ENCODE results near the gene SEMA3F.
A peak's percentile ranks its signal among the peaks of the same experiment; 100 is the strongest.
"Not testable (repeated sequence)": the region's sequence is repeated elsewhere in the genome, so short reads cannot be mapped to it uniquely, and the experiment has no call there.

Gene SEMA3F

GRCh38 chr3:50222169-50222528, 67.0 kb downstream of the SEMA3F start:
- FAIRE-seq, result no peak

GRCh38 chr3:50224639-50225038, 69.5 kb downstream of the SEMA3F start:
- no peak for DNase-seq (ENCODE audit: extremely low spot score, insufficient read length, low read depth)
- no peak for FAIRE-seq

More at GRCh38 chr3:50222169-50222528, 67.0 kb downstream of the SEMA3F start:
- no peak for DNase-seq (ENCODE audit: extremely low spot score, insufficient read length, low read depth)

- DNase-seq (ENCODE audit: extremely low spot score, insufficient read length, low read depth), result no peak
- peak; percentile 47 for FAIRE-seq
These were observed 71.8 kb downstream of the SEMA3F start for GRCh38 chr3:50226888-50227389.

- peak; percentile 83 for FAIRE-seq
- peak; percentile 90 for DNase-seq (ENCODE audit: extremely low spot score, insufficient read length, low read depth)
These were observed 72.5 kb downstream of the SEMA3F start for GRCh38 chr3:50227390-50228183.

GRCh38 chr3:50228184-50228763, 73.2 kb downstream of the SEMA3F start:
- FAIRE-seq; DNase-seq (ENCODE audit: extremely low spot score, insufficient read length, low read depth): not testable (repeated sequence)

- DNase-seq (ENCODE audit: extremely low spot score, insufficient read length, low read depth), result no peak
- no peak for FAIRE-seq
These were observed 74.4 kb downstream of the SEMA3F start for GRCh38 chr3:50229490-50229889.

GRCh38 chr3:50230104-50230793, 75.1 kb downstream of the SEMA3F start:
- DNase-seq (ENCODE audit: extremely low spot score, insufficient read length, low read depth), result no peak
- FAIRE-seq, result no peak

- no peak for DNase-seq (ENCODE audit: extremely low spot score, insufficient read length, low read depth)
- FAIRE-seq, result no peak
These were observed 75.6 kb downstream of the SEMA3F start for GRCh38 chr3:50230794-50231125.

- DNase-seq (ENCODE audit: extremely low spot score, insufficient read length, low read depth) (no peak), FAIRE-seq (no peak)
These were observed 76.5 kb downstream of the SEMA3F start for GRCh38 chr3:50231581-50231980.

- no peak for FAIRE-seq
- DNase-seq (ENCODE audit: extremely low spot score, insufficient read length, low read depth), result no peak
These were observed 77.2 kb downstream of the SEMA3F start for GRCh38 chr3:50232303-50232702.

- FAIRE-seq (no peak), DNase-seq (ENCODE audit: extremely low spot score, insufficient read length, low read depth) (no peak)
These were observed 78.1 kb downstream of the SEMA3F start for GRCh38 chr3:50233176-50233575.

- FAIRE-seq, result peak; percentile 100
- DNase-seq (ENCODE audit: extremely low spot score, insufficient read length, low read depth), result peak; percentile 94
These were observed 80.8 kb downstream of the SEMA3F start, which contains the start of gene GNAI2 for GRCh38 chr3:50235716-50236483. Gene GNAI2 (plus strand): TSS chr3:50236204. CDS start chr3:50236336, 132 bp downstream.

- no peak for DNase-seq (ENCODE audit: extremely low spot score, insufficient read length, low read depth)
These were observed 81.5 kb downstream of the SEMA3F start for GRCh38 chr3:50236484-50237132.

GRCh38 chr3:50237133-50237651, 82.1 kb downstream of the SEMA3F start:
- no peak for DNase-seq (ENCODE audit: extremely low spot score, insufficient read length, low read depth)
- peak; percentile 29 for FAIRE-seq

More at GRCh38 chr3:50236484-50237132, 81.5 kb downstream of the SEMA3F start:
- FAIRE-seq, result peak; percentile 63

GRCh38 chr3:50237754-50238548, 82.8 kb downstream of the SEMA3F start:
- FAIRE-seq (peak; percentile 94), DNase-seq (ENCODE audit: extremely low spot score, insufficient read length, low read depth) (peak; percentile 72)

- FAIRE-seq, result no peak
- no peak for DNase-seq (ENCODE audit: extremely low spot score, insufficient read length, low read depth)
These were observed 83.5 kb downstream of the SEMA3F start for GRCh38 chr3:50238549-50239026.
